HL-60 (cell line): Measurements from ENCODE around the gene STRIP1.

Experiments
- GABPA ChIP-seq: IDR thresholded peaks from 2 replicates; pipeline ENCODE4 v1.6.1; 2012; ENCODE audit warnings: low read depth
- POLR2AphosphoS5 ChIP-seq: IDR thresholded peaks from 2 replicates; pipeline ENCODE4 v1.6.1; 2012; ENCODE audit warnings: low read depth
- TF ChIP-seq, protein P1 (sequence below): IDR thresholded peaks from one replicate; pipeline ENCODE4 v1.5.1; 2011; ENCODE audit warnings: low read length, control low read depth, inconsistent platforms; ENCODE audit not compliant: insufficient read depth
- TF ChIP-seq, protein P2 (sequence below): IDR thresholded peaks from 2 replicates; pipeline ENCODE4 v1.6.1; 2012; ENCODE audit warnings: low read depth; ENCODE audit not compliant: insufficient replicate concordance

DNA sequence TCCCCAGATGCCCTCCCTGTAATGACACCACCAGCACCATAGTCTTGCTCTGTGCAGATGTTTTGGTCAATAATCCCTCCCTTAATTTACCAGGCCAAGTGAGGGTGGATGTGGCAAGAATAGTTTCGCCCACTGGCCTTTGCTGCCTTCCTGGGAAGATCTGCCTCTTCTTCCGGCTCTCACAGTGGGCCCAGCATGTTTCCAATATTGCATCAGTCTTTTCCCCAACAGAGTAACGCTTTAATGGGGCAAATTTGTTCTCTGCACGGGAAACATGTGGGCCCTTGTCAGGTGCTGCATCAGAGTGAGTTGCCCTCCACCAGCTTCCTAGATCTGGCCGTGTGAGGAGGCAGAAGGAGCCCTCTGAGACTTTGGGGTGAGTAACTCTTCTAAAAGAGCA, 48.1 kb downstream of the STRIP1 start:
- TF ChIP-seq, protein P1, sequence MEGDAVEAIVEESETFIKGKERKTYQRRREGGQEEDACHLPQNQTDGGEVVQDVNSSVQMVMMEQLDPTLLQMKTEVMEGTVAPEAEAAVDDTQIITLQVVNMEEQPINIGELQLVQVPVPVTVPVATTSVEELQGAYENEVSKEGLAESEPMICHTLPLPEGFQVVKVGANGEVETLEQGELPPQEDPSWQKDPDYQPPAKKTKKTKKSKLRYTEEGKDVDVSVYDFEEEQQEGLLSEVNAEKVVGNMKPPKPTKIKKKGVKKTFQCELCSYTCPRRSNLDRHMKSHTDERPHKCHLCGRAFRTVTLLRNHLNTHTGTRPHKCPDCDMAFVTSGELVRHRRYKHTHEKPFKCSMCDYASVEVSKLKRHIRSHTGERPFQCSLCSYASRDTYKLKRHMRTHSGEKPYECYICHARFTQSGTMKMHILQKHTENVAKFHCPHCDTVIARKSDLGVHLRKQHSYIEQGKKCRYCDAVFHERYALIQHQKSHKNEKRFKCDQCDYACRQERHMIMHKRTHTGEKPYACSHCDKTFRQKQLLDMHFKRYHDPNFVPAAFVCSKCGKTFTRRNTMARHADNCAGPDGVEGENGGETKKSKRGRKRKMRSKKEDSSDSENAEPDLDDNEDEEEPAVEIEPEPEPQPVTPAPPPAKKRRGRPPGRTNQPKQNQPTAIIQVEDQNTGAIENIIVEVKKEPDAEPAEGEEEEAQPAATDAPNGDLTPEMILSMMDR, result no peak
- TF ChIP-seq POLR2AphosphoS5 (no peak), GABPA (no peak)
- TF ChIP-seq, protein P2, sequence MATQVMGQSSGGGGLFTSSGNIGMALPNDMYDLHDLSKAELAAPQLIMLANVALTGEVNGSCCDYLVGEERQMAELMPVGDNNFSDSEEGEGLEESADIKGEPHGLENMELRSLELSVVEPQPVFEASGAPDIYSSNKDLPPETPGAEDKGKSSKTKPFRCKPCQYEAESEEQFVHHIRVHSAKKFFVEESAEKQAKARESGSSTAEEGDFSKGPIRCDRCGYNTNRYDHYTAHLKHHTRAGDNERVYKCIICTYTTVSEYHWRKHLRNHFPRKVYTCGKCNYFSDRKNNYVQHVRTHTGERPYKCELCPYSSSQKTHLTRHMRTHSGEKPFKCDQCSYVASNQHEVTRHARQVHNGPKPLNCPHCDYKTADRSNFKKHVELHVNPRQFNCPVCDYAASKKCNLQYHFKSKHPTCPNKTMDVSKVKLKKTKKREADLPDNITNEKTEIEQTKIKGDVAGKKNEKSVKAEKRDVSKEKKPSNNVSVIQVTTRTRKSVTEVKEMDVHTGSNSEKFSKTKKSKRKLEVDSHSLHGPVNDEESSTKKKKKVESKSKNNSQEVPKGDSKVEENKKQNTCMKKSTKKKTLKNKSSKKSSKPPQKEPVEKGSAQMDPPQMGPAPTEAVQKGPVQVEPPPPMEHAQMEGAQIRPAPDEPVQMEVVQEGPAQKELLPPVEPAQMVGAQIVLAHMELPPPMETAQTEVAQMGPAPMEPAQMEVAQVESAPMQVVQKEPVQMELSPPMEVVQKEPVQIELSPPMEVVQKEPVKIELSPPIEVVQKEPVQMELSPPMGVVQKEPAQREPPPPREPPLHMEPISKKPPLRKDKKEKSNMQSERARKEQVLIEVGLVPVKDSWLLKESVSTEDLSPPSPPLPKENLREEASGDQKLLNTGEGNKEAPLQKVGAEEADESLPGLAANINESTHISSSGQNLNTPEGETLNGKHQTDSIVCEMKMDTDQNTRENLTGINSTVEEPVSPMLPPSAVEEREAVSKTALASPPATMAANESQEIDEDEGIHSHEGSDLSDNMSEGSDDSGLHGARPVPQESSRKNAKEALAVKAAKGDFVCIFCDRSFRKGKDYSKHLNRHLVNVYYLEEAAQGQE, result no peak
